Measurements from ENCODE around the gene ALDH3B2. TPM values are rescaled to one million over a fixed set of nuclear protein-coding genes. Genes with fewer than 3 reads are reported as not detected.
"Not testable (repeated sequence)": the region's sequence is repeated elsewhere in the genome, so short reads cannot be mapped to it uniquely, and the experiment has no call there.

Gene ALDH3B2
- total RNA-seq, 1 donor from 2014 or later: not detected

DNA sequence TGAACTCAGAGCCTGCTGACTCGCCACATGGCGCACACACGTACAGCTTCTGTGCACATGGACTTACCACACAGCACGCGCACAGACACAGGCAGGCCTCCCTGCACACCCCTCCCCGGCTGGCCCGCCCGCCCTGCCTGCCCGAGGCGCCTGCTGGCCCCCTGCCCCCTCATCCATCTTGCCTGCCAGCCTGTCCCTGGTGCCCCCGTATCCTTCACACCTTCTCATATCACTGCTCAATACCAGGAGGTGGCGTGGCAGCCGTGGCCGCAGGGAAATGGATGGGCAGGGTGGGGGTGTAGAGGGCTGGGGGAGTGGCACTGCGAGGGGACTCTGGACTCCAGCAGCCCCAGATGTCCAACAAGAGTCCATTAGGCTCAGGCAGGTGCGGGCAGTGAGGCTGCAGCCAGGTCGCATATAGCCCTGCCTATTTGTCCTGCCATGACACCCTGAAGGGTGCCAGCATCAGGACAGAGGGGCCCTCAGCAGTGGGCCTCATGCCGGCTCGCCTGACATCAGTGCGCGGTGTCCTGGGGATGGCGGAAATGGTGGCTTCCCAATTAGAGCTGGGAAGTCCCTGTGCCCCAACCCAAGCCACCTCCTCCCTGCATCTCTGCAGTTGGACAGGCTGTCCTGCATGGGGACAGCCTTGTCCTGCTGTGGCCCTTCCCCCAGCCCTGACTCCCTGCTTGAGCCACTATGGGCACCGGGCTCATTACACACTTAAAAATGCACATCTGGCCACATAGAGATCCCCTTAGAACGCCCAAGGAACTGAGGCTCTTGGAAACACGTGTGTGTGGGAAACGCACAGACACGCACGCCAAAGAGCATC lies 32.9 kb downstream of the ALDH3B2 start:
- TF ChIP-seq CTCF (IDR thresholded peaks at IDR 0.05): no peak
- H3K9me3 ChIP-seq: no peaks in the 10 kb centered on the region
- no peak for DNase-seq (ENCODE audit: low spot score in 2 of 2)

DNA sequence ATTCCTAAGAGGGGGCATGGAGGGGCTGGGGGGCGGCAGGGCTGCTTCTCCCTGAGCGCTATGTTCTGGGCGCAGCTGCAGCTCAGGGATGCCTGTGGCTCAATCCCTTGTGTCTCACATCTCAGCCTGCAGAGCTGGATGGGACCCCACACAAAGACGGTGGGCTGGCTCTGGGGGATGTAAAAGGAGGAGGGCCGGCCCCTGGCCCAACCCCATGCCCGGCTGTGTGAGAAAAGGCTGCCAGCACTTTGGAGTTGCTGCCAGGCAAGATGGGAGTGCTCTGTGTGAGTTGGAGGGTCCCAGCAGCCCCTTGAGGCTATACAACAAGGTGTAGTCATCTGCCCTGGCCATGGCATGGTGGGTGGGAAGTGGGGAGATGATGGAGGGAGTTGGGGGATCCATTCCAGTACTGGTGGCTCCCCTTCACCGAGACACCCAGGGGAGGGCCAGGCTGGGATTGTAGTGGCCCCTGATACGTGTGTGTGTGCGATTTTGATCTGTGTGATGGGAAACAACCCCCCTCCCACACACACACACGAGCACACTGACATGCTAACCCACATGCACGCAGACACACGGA lies 33.6 kb downstream of the ALDH3B2 start:
- Histone ChIP-seq H3K27me3 (no peaks in the 10 kb centered on the region), H3K9me3 (no peaks in the 10 kb centered on the region), H3K27ac (no peak overlapping the region), H3K4me3 (no peak overlapping the region), H3K36me3 (no peaks in the 10 kb centered on the region), H3K4me1 (no peaks in the 10 kb centered on the region)
- DNase-seq (ENCODE audit: low spot score in 2 of 2): no peak
- TF ChIP-seq CTCF (IDR thresholded peaks at IDR 0.05): no peak
- intact Hi-C loops (cut with DNase I): no loop called here

More for the DNA sequence above, 32.9 kb downstream of the ALDH3B2 start:
- Histone ChIP-seq H3K27me3 (no peaks in the 10 kb centered on the region), H3K4me3 (no peak overlapping the region), H3K4me1 (no peaks in the 10 kb centered on the region), H3K27ac (no peak overlapping the region), H3K36me3 (no peaks in the 10 kb centered on the region)
- intact Hi-C loops (cut with DNase I): no loop called here

- TF ChIP-seq CTCF (IDR thresholded peaks at IDR 0.05): peak; percentile 26 to 57 (median 52)
- DNase-seq (ENCODE audit: low spot score in 2 of 2): no peak
- no peaks in the 10 kb centered on the region for H3K27me3 ChIP-seq
- no peaks in the 10 kb centered on the region for H3K9me3 ChIP-seq
- H3K4me1 ChIP-seq: no peaks in the 10 kb centered on the region
- H3K27ac ChIP-seq: no peak overlapping the region
- no peak overlapping the region for H3K4me3 ChIP-seq
- no peaks in the 10 kb centered on the region for H3K36me3 ChIP-seq
- intact Hi-C loops (cut with DNase I): no loop called here
These were observed 34.2 kb downstream of the ALDH3B2 start for GRCh38 chr11:67640021-67640757.

DNA sequence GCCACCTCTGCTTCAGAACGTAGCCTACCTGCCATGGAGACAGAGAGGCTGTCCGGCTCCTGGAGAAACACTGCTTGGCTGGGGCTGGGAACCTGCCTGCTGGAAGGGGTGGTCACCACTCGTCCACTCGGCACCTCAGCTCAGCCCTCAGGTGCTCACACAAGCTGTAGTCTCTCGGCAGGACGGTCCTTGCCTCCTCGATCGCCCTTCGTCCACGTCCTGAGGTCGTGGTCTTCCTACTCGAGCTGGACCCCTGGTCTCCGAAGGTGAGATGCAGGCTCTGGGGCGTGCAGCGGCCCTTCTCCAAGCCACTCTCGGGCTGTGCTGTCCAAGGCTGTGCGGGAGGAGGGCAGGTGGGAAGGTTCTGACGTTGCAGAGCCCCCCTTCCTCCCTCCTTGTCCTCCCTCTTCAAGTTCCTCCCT lies 35.0 kb downstream of the ALDH3B2 start, which contains the start of gene TBX10:
Gene TBX10, minus strand, starts transcription at position 326 of the 422 bp plus-strand sequence. Its CDS starts 291 bp downstream, at position 35.
- no peaks in the 10 kb centered on the region for H3K36me3 ChIP-seq
- intact Hi-C loops (cut with DNase I): loop anchor here (10.0 kb wide), 1 partner anchor 165 kb away; no protein-coding TSS in a partner anchor
- no peak within 1 kb of the TSS for H3K27ac ChIP-seq
- TF ChIP-seq CTCF (IDR thresholded peaks at IDR 0.05): no peak
- H3K27me3 ChIP-seq: no peaks in the 10 kb centered on the region
- no peak for DNase-seq (ENCODE audit: low spot score in 2 of 2)
- H3K4me3 ChIP-seq: no peak within 1 kb of the TSS
- H3K4me1 ChIP-seq: no peaks in the 10 kb centered on the region
- no peaks in the 10 kb centered on the region for H3K9me3 ChIP-seq

- DNase-seq (ENCODE audit: low spot score in 2 of 2): no peak
- no peaks in the 10 kb centered on the region for H3K9me3 ChIP-seq
- no peak overlapping the region for H3K4me3 ChIP-seq
- no peaks in the 10 kb centered on the region for H3K36me3 ChIP-seq
- no peak for TF ChIP-seq CTCF (IDR thresholded peaks at IDR 0.05)
- intact Hi-C loops (cut with DNase I): loop anchor here (10.0 kb wide), 1 partner anchor 166 kb away; no protein-coding TSS in a partner anchor
- no peaks in the 10 kb centered on the region for H3K27me3 ChIP-seq
- no peak overlapping the region for H3K27ac ChIP-seq
- H3K4me1 ChIP-seq: no peaks in the 10 kb centered on the region
These were observed 35.6 kb downstream of the ALDH3B2 start for GRCh38 chr11:67638535-67639437.

GRCh38 chr11:67637441-67637840 lies 37.0 kb downstream of the ALDH3B2 start:
- intact Hi-C loops (cut with DNase I): loop anchor here (10.0 kb wide), 1 partner anchor 167 kb away; no protein-coding TSS in a partner anchor
- H3K36me3 ChIP-seq; DNase-seq (ENCODE audit: low spot score in 2 of 2); H3K4me1 ChIP-seq; H3K9me3 ChIP-seq; H3K4me3 ChIP-seq; H3K27ac ChIP-seq; H3K27me3 ChIP-seq: not testable (repeated sequence)
